ENCODE results near the gene OR3A2. TPM values are rescaled to one million over a fixed set of nuclear protein-coding genes. Genes with fewer than 3 reads are reported as not detected.
"Not testable (repeated sequence)": the region's sequence is repeated elsewhere in the genome, so short reads cannot be mapped to it uniquely, and the experiment has no call there.

Gene OR3A2
- total RNA-seq, 1 experiment from 2014 or later = not detected

- no peak for DNase-seq
- Histone ChIP-seq H3K4ac (ENCODE audit: low read depth, low read length) (no peak within 1 kb of the TSS), H3K79me2 (ENCODE audit: insufficient read depth, low read length) (no peaks in the 10 kb centered on the region), H3K18ac (ENCODE audit: insufficient read length, low read depth, low read length) (no peak within 1 kb of the TSS), H3K4me2 (ENCODE audit: insufficient read depth, insufficient read length, low read length) (no peak within 1 kb of the TSS), H2BK5ac (ENCODE audit: insufficient read length, low read length) (no peak within 1 kb of the TSS), H4K8ac (replicated peaks; ENCODE audit: insufficient read length, low read depth, low read length) (no peak within 1 kb of the TSS), H3K4me1 (ENCODE audit: insufficient read depth, low read length) (no peaks in the 10 kb centered on the region), H2BK15ac (ENCODE audit: low read depth, low read length) (no peak within 1 kb of the TSS), H2AFZ (ENCODE audit: low read length) (no peak within 1 kb of the TSS), H3K14ac (ENCODE audit: insufficient read depth, low read length) (no peak within 1 kb of the TSS), H3K9me3 (ENCODE audit: control insufficient read depth, low read depth, low read length) (peaks cover 24% of the 10 kb centered on the region), H4K5ac (ENCODE audit: insufficient read length, low read depth, low read length) (no peak within 1 kb of the TSS), H2BK120ac (ENCODE audit: low read depth, low read length, poor library complexity, severe bottlenecking) (no peak within 1 kb of the TSS), H3K27me3 (ENCODE audit: insufficient read depth, low read length) (no peaks in the 10 kb centered on the region), H4K91ac (ENCODE audit: insufficient read length, low read depth, low read length) (no peak within 1 kb of the TSS), H3K56ac (ENCODE audit: insufficient read length, low read depth, low read length) (no peak within 1 kb of the TSS), H3K23me2 (ENCODE audit: insufficient read length, low read depth, low read length, poor library complexity, severe bottlenecking) (no peaks in the 10 kb centered on the region), H4K20me1 (ENCODE audit: control insufficient read depth, insufficient read depth, insufficient read length) (no peaks in the 10 kb centered on the region), H2BK20ac (ENCODE audit: low read depth, low read length, poor library complexity, severe bottlenecking) (no peak within 1 kb of the TSS), H2BK12ac (ENCODE audit: insufficient read length, low read depth, low read length) (no peak within 1 kb of the TSS), H3T11ph (ENCODE audit: low read length) (no peak within 1 kb of the TSS), H3K23ac (ENCODE audit: insufficient read length, low read depth, low read length) (no peak within 1 kb of the TSS), H3K27ac (ENCODE audit: insufficient read length, low read depth, low read length) (no peak within 1 kb of the TSS), H2AK5ac (ENCODE audit: insufficient read length, low read length) (no peak within 1 kb of the TSS), H3K9ac (ENCODE audit: extremely low read depth, insufficient read length, low read length) (no peak within 1 kb of the TSS), H3K79me1 (ENCODE audit: insufficient read depth, low read depth, low read length, poor library complexity, severe bottlenecking) (no peaks in the 10 kb centered on the region)
- peaks cover 0 to 27% (median 9%) of the 10 kb centered on the region in 3 experiments; a peak in 5 of 7 replicates for H3K36me3 Mint-ChIP-seq (ENCODE audit: insufficient read depth in 1 of 3, low read depth in 3 of 3)
- peaks cover 56 to 81% of the 10 kb centered on the region in 2 experiments for H3K9me3 Mint-ChIP-seq
- no peak within 1 kb of the TSS for H3K4me3 Mint-ChIP-seq
- WGBS (ENCODE audit: extremely low coverage, insufficient read length, low lambda C conversion rate) = no CpG with 5 or more reads among the region's 1 CpG
- H3K27ac Mint-ChIP-seq = no peak within 1 kb of the TSS
- H3K27me3 Mint-ChIP-seq (ENCODE audit: low read depth) = peaks cover 2% of the 10 kb centered on the region; the same call in 1 of the 2 replicates
- TF ChIP-seq CTCF (conservative IDR thresholded peaks at IDR 0.05) = no peak
- no peaks in the 10 kb centered on the region for H3K4me1 Mint-ChIP-seq
Measured at GRCh38 chr17:3398310-3398709, 12.2 kb upstream of the OR3A2 start, which contains the start of gene OR1E1. TSS of gene OR1E1 (minus strand) at chr17:3398410. CDS start at chr17:3398410, 0 bp downstream.

GRCh38 chr17:3397801-3398200, 11.7 kb upstream of the OR3A2 start:
- peaks cover 0 to 27% (median 9%) of the 10 kb centered on the region in 3 experiments; a peak in 5 of 7 replicates for H3K36me3 Mint-ChIP-seq (ENCODE audit: insufficient read depth in 1 of 3, low read depth in 3 of 3)
- H3K4me2 ChIP-seq (ENCODE audit: insufficient read depth, insufficient read length, low read length); H2BK12ac ChIP-seq (ENCODE audit: insufficient read length, low read depth, low read length); H3K14ac ChIP-seq (ENCODE audit: insufficient read depth, low read length); H4K20me1 ChIP-seq (ENCODE audit: control insufficient read depth, insufficient read depth, insufficient read length); H3K18ac ChIP-seq (ENCODE audit: insufficient read length, low read depth, low read length); H3K56ac ChIP-seq (ENCODE audit: insufficient read length, low read depth, low read length); H2BK120ac ChIP-seq (ENCODE audit: low read depth, low read length, poor library complexity, severe bottlenecking); H2BK15ac ChIP-seq (ENCODE audit: low read depth, low read length); H4K5ac ChIP-seq (ENCODE audit: insufficient read length, low read depth, low read length); H3K27me3 Mint-ChIP-seq (ENCODE audit: low read depth); H2BK5ac ChIP-seq (ENCODE audit: insufficient read length, low read length); H3K23me2 ChIP-seq (ENCODE audit: insufficient read length, low read depth, low read length, poor library complexity, severe bottlenecking); H3K4ac ChIP-seq (ENCODE audit: low read depth, low read length); H4K8ac ChIP-seq (replicated peaks; ENCODE audit: insufficient read length, low read depth, low read length); H3K4me3 Mint-ChIP-seq; H3K9ac ChIP-seq (ENCODE audit: extremely low read depth, insufficient read length, low read length); H2BK20ac ChIP-seq (ENCODE audit: low read depth, low read length, poor library complexity, severe bottlenecking); H3K79me1 ChIP-seq (ENCODE audit: insufficient read depth, low read depth, low read length, poor library complexity, severe bottlenecking); H3K27me3 ChIP-seq (ENCODE audit: insufficient read depth, low read length); H2AK5ac ChIP-seq (ENCODE audit: insufficient read length, low read length); H3K79me2 ChIP-seq (ENCODE audit: insufficient read depth, low read length); H3T11ph ChIP-seq (ENCODE audit: low read length); H4K91ac ChIP-seq (ENCODE audit: insufficient read length, low read depth, low read length); H3K23ac ChIP-seq (ENCODE audit: insufficient read length, low read depth, low read length); H3K4me1 Mint-ChIP-seq; H3K27ac ChIP-seq (ENCODE audit: insufficient read length, low read depth, low read length); DNase-seq; H3K4me1 ChIP-seq (ENCODE audit: insufficient read depth, low read length); H3K27ac Mint-ChIP-seq; H2AFZ ChIP-seq (ENCODE audit: low read length): not testable (repeated sequence)
- H3K9me3 Mint-ChIP-seq = peaks cover 56 to 78% of the 10 kb centered on the region in 2 experiments
- peaks cover 19% of the 10 kb centered on the region for H3K9me3 ChIP-seq (ENCODE audit: control insufficient read depth, low read depth, low read length)
- WGBS (ENCODE audit: extremely low coverage, insufficient read length, low lambda C conversion rate) = no CpG with 5 or more reads among the region's 7 CpGs
